Activated CD4-positive, alpha-beta T cell treated with anti-CD3 and anti-CD28 coated beads for 36 hours (primary cell): ENCODE measurements around the gene IRGC. TPM values are rescaled to one million over a fixed set of nuclear protein-coding genes. Genes with fewer than 3 reads are reported as not detected.

Experiments
- ATAC-seq: fragments of 200-7000 bp; cut with Tn5 transposase; one replicate; pipeline ENCODE4 v1.10.0; 2021; ENCODE audit warnings: mild to moderate bottlenecking, moderate library complexity
- CTCF ChIA-PET: fragments of 350-600 bp; sonication (Branson Sonifier 250); formaldehyde crosslinking; loops from one replicate; lab custom pipeline; 2021; ENCODE audit warnings: antibody characterized with exemption; lab: Charles Lee
- POLR2A ChIA-PET: fragments of 350-600 bp; sonication (Branson Sonifier 250); formaldehyde crosslinking; loops from one replicate; lab custom pipeline; 2021; ENCODE audit warnings: antibody characterized with exemption, inconsistent platforms; lab: Charles Lee
- DNase-seq: peaks from one replicate; pipeline ENCODE4 v3.0.0-alpha.2; 2020
- H3K27ac Mint-ChIP-seq: one replicate; pipeline ENCODE4 v1.8.0; 2021; ENCODE audit warnings: mixed read lengths
- H3K27me3 Mint-ChIP-seq: one replicate; pipeline ENCODE4 v1.8.0; 2021; ENCODE audit warnings: mixed read lengths
- H3K36me3 Mint-ChIP-seq: one replicate; pipeline ENCODE4 v1.8.0; 2021; ENCODE audit warnings: low read depth, mixed read lengths
- H3K4me1 Mint-ChIP-seq: one replicate; pipeline ENCODE4 v1.8.0; 2021; ENCODE audit warnings: mixed read lengths
- H3K4me3 Mint-ChIP-seq: one replicate; pipeline ENCODE4 v1.8.0; 2021; ENCODE audit warnings: mild to moderate bottlenecking, moderate library complexity, mixed read lengths
- H3K9me3 Mint-ChIP-seq: one replicate; pipeline ENCODE4 v1.8.0; 2021; ENCODE audit warnings: low read depth, mixed read lengths
- intact Hi-C, 2 experiments: fragments of 100-400 bp; cut with DNase I in 1 of 2; cut with micrococcal nuclease in 1 of 2; formaldehyde crosslinking; loops; one replicate each; pipeline versions ENCODE4 v1.14.2 to v1.15.1; 2022 to 2024; cut with DNase I, micrococcal nuclease
- total RNA-seq, 2 experiments: library from RNA; stranded (reverse); gene quantifications; one replicate each; pipeline ENCODE4 v1.2.3, GENCODE V29; 2021

IRGC gene
- total RNA-seq, 2 experiments from 2014 or later, result not detected

DNA sequence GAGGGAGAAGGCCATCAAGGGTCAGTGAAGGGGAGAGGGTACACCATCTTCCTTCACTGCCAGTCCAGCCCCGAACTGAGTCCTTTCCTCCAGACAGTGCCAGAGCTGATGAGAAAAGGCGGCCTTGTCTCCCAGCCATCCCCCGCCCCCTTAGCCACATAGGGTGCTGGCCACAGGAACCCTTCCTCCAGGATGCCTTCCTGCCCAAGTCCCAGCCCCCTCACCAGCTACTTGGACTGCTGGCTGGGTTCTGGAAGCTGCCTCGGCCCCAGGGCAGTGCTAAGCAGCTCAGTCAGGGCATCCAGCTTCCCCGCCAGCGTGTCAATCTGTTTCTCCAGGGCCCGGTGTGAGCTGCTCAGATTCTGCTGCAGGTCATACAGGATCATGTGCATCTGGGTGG lies 51.4 kb downstream of the IRGC start:
- intact Hi-C loops, result loop anchor here in 1 of 2 experiments (5.0 kb wide), 2 partner anchors 985 to 1690 kb away; partner anchors contain the start of gene ZNF574
- no peaks in the 10 kb centered on the region for H3K27me3 Mint-ChIP-seq
- CTCF ChIA-PET, result interaction anchor here (0.6 to 6.9 kb wide), 11 partner anchors 9 to 242 kb away, joined by 3 to 94 read pairs (median 5); partner anchors contain the start of genes KCNN4, SMG9 and ZNF283
- peak overlapping the region; percentile 97 for H3K27ac Mint-ChIP-seq
- H3K4me1 Mint-ChIP-seq, result peaks cover 68% of the 10 kb centered on the region
- no peak for DNase-seq
- peaks cover 81% of the 10 kb centered on the region for H3K36me3 Mint-ChIP-seq
- POLR2A ChIA-PET, result interaction anchor here (1.1 to 3.3 kb wide), 3 partner anchors 9 to 13 kb away, joined by 3 to 41 read pairs (median 3); partner anchors contain the start of gene SMG9
- H3K4me3 Mint-ChIP-seq, result no peak overlapping the region
- ATAC-seq, result no peak
- H3K9me3 Mint-ChIP-seq, result no peaks in the 10 kb centered on the region

DNA sequence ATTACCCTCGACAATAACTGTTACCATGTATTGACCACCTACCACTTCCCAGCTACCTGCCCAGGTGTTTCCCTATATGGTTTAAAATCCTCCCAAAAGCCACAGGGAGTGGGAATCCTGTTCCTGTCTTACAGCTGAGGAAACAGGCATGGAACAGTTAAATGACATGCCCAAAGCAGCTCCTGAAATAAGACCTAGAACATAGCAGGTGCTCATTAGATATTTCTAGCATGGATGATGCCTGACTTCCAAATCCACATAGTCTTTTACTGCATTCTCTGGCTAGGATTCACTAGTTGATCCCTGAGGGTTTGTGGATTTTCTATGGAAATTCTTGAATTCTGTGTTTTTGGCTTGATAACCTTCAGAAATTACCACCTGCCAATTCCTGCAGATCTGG lies 51.9 kb downstream of the IRGC start:
- H3K4me3 Mint-ChIP-seq, result no peak overlapping the region
- no peaks in the 10 kb centered on the region for H3K27me3 Mint-ChIP-seq
- peaks cover 63% of the 10 kb centered on the region for H3K4me1 Mint-ChIP-seq
- DNase-seq, result no peak
- H3K27ac Mint-ChIP-seq, result peak overlapping the region; percentile 97
- ChIA-PET POLR2A (interaction anchor here (1.6 to 3.3 kb wide), 2 partner anchors 10 to 13 kb away, joined by 3 to 41 read pairs; partner anchors contain the start of gene SMG9), CTCF (interaction anchor here (0.6 to 6.9 kb wide), 7 partner anchors 9 to 212 kb away, joined by 3 to 94 read pairs (median 5); partner anchors contain the start of gene SMG9)
- peaks cover 84% of the 10 kb centered on the region for H3K36me3 Mint-ChIP-seq
- intact Hi-C loops, result loop anchor here in 1 of 2 experiments (5.0 kb wide), 2 partner anchors 984 to 1691 kb away; partner anchors contain the start of gene ZNF574
- ATAC-seq, result no peak
- H3K9me3 Mint-ChIP-seq, result no peaks in the 10 kb centered on the region

DNA sequence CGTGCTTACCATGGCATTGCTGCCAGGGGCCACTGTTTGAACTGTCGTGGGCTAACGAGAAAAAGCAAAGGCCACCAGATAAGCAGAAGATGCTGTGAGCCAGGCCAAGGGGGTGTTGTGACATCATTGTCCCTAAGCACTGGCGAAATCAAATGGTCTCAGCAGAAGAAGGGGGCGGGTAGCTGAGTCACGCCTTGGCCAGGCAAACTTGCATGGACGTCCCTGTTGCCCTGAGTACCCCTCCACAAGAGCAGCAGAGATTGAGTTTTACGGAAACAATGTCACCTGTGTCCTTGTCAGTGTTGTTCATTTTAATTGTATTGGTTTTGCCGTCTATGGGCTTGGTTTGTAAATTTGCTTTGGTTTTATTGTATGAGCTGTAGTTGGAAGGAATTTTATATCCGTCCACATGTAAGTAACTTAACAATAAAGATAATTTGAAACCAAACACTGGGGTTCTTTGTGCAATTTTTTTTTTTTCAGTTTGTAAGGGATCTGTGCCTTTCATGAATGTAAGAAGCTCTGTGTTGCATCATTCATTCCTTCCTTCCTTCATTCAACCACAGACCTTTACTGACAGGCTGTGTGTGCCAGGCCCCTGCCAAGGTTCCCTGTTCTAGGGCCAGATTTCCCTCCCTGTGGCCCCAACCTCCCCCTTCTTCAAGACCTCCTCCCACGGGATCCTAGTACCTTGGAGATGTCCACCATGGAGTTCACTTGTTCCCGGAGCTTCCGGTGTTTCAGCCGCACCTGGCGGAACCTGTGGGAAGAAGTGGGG lies 52.6 kb downstream of the IRGC start:
- H3K27ac Mint-ChIP-seq, result peak overlapping the region; percentile 35
- intact Hi-C loops, result loop anchor here in 1 of 2 experiments (5.0 kb wide), 2 partner anchors 984 to 1691 kb away; partner anchors contain the start of gene ZNF574
- ATAC-seq (no peak), DNase-seq (no peak)
- peaks cover 57% of the 10 kb centered on the region for H3K4me1 Mint-ChIP-seq
- H3K9me3 Mint-ChIP-seq, result no peaks in the 10 kb centered on the region
- H3K27me3 Mint-ChIP-seq, result no peaks in the 10 kb centered on the region
- no peak overlapping the region for H3K4me3 Mint-ChIP-seq
- CTCF ChIA-PET, result interaction anchor here (0.5 to 6.9 kb wide), 5 partner anchors 8 to 1216 kb away, joined by 3 to 94 read pairs (median 17); partner anchors contain the start of gene SMG9
- H3K36me3 Mint-ChIP-seq, result peaks cover 86% of the 10 kb centered on the region
- POLR2A ChIA-PET, result interaction anchor here (1.6 kb wide), 1 partner anchor 9 kb away, joined by 3 read pairs; no protein-coding TSS in a partner anchor

DNA sequence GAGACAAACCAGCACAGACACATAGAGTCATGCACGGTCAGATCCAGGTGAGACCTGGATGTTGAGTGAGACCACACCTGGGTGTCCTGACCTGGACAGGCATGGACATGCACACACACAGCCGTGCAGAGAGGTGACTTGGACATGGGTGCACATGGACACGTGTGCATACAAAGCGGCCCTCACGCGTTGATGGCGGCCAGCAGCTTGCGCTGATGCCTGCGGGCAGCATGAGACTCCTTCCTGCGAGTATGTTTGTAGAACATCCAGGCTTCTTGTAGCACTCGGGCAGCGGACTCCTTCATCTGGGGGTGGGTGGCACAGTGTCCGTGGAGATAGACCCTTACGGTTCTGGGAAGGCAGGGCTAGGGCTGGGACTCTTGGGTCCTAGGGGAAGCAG lies 53.4 kb downstream of the IRGC start:
- no peak for ATAC-seq
- Mint-ChIP-seq H3K36me3 (peaks cover 86% of the 10 kb centered on the region), H3K4me3 (no peak overlapping the region), H3K27ac (peak overlapping the region; percentile 35), H3K27me3 (no peaks in the 10 kb centered on the region), H3K9me3 (no peaks in the 10 kb centered on the region), H3K4me1 (peaks cover 50% of the 10 kb centered on the region)
- CTCF ChIA-PET, result interaction anchor here (1.6 to 6.9 kb wide), 3 partner anchors 10 to 24 kb away, joined by 9 to 94 read pairs (median 17); partner anchors contain the start of gene SMG9
- DNase-seq, result no peak
- POLR2A ChIA-PET, result no interaction called here
- intact Hi-C loops, result loop anchor here in 1 of 2 experiments (5.0 kb wide), 2 partner anchors 983 to 1692 kb away; partner anchors contain the start of gene ZNF574

Other genes with a start within 250 kb of the IRGC start
- 10 to 100 TPM; 14.7 to 17.8 TPM for gene PHLDB3, start 211.3 kb upstream of the IRGC start, total RNA-seq
- gene ETHE1, start 188.9 kb upstream of the IRGC start, total RNA-seq, result 10 to 100 TPM; 68.7 to 78.8 TPM
- 1 to 10 TPM; 3.4 to 4.3 TPM for gene ZNF575, start 182.9 kb upstream of the IRGC start, total RNA-seq
- 10 to 100 TPM; 31.6 to 40.0 TPM for gene XRCC1, start 140.5 kb upstream of the IRGC start, total RNA-seq
- gene PINLYP, start 140.3 kb upstream of the IRGC start, total RNA-seq, result 1 to 10 TPM; 3.5 to 3.6 TPM
- 10 to 100 TPM; 11.1 to 16.4 TPM for gene IRGQ, start 119.9 kb upstream of the IRGC start, total RNA-seq
- gene ZNF576, start 119.5 kb upstream of the IRGC start, total RNA-seq, result 10 to 100 TPM; 11.6 to 14.3 TPM
- under 1 TPM; 0.37 to 0.74 TPM for gene SRRM5, start 104.0 kb upstream of the IRGC start, total RNA-seq
- gene ZNF428, start 96.4 kb upstream of the IRGC start, total RNA-seq, result 10 to 100 TPM in 1 of 2 experiments, 1 to 10 TPM in 1; 9.0 to 10.1 TPM
- under 1 TPM; 0.53 to 0.61 TPM for gene CADM4, start 76.2 kb upstream of the IRGC start, total RNA-seq
- 10 to 100 TPM; 15.6 to 17.7 TPM for gene PLAUR, start 45.9 kb upstream of the IRGC start, total RNA-seq
- gene SMG9, start 38.9 kb downstream of the IRGC start, total RNA-seq, result 10 to 100 TPM; 64.4 to 65.2 TPM
- 100 to 1,000 TPM; 103 to 110 TPM for gene KCNN4, start 64.9 kb downstream of the IRGC start, total RNA-seq
- 1 to 10 TPM in 1 of 2 experiments, under 1 TPM in 1; 0.86 to 1.2 TPM for gene LYPD5, start 86.4 kb downstream of the IRGC start, total RNA-seq
- gene ZNF283, start 111.2 kb downstream of the IRGC start, total RNA-seq, result 1 to 10 TPM; 5.4 to 6.8 TPM
- 1 to 10 TPM; 2.4 to 3.0 TPM for gene ZNF404, start 167.9 kb downstream of the IRGC start, total RNA-seq
- gene ZNF45, start 219.2 kb downstream of the IRGC start, total RNA-seq, result 10 to 100 TPM in 1 of 2 experiments, 1 to 10 TPM in 1; 9.6 to 12.1 TPM
- gene ZNF221, start 235.2 kb downstream of the IRGC start, total RNA-seq, result 1 to 10 TPM; 1.8 to 1.9 TPM